GM19240 (cell line): ENCODE data around the gene PPHLN1.
A peak's percentile ranks its signal among the peaks of the same experiment; 100 is the strongest.
"Not testable (repeated sequence)": the region's sequence is repeated elsewhere in the genome, so short reads cannot be mapped to it uniquely, and the experiment has no call there.

Experiments
- DNase-seq: peaks from one replicate; pipeline ENCODE4 v3.0.0; 2011; ENCODE audit warnings: low spot score; ENCODE audit not compliant: insufficient read length

The PPHLN1 gene

GRCh38 chr12:42370013-42370412 is 44.0 kb downstream of the PPHLN1 start:
- DNase-seq, result no peak

GRCh38 chr12:42372154-42372791 is 46.3 kb downstream of the PPHLN1 start:
- DNase-seq, result no peak

- DNase-seq, result no peak
These were observed 47.7 kb downstream of the PPHLN1 start for GRCh38 chr12:42373669-42374068.

- no peak for DNase-seq
These were observed 54.8 kb downstream of the PPHLN1 start for GRCh38 chr12:42380733-42381132.

GRCh38 chr12:42382013-42382696 is 56.2 kb downstream of the PPHLN1 start:
- DNase-seq, result no peak

GRCh38 chr12:42385326-42385841 is 59.4 kb downstream of the PPHLN1 start:
- DNase-seq, result no peak

GRCh38 chr12:42386308-42386707 is 60.3 kb downstream of the PPHLN1 start:
- no peak for DNase-seq

GRCh38 chr12:42388086-42388485 is 62.1 kb downstream of the PPHLN1 start:
- DNase-seq, result not testable (repeated sequence)

- no peak for DNase-seq
These were observed 68.5 kb downstream of the PPHLN1 start for GRCh38 chr12:42394429-42394828.

- no peak for DNase-seq
These were observed 70.7 kb downstream of the PPHLN1 start for GRCh38 chr12:42396473-42397259.

- DNase-seq, result no peak
These were observed 76.9 kb downstream of the PPHLN1 start for GRCh38 chr12:42402821-42403411.

- DNase-seq, result no peak
These were observed 81.3 kb downstream of the PPHLN1 start for GRCh38 chr12:42407306-42407705.

GRCh38 chr12:42409471-42409870 is 83.5 kb downstream of the PPHLN1 start:
- no peak for DNase-seq

- no peak for DNase-seq
These were observed 84.4 kb downstream of the PPHLN1 start for GRCh38 chr12:42410340-42410739.

- DNase-seq, result no peak
These were observed 94.4 kb downstream of the PPHLN1 start for GRCh38 chr12:42420395-42420794.

- DNase-seq, result peak; percentile 3
These were observed 96.1 kb downstream of the PPHLN1 start for GRCh38 chr12:42421844-42422779.

GRCh38 chr12:42422785-42423184 is 96.8 kb downstream of the PPHLN1 start:
- no peak for DNase-seq

GRCh38 chr12:42426746-42427145 is 100.8 kb downstream of the PPHLN1 start:
- DNase-seq, result no peak

- no peak for DNase-seq
These were observed 102.9 kb downstream of the PPHLN1 start for GRCh38 chr12:42428850-42429249.

- no peak for DNase-seq
These were observed 106.7 kb downstream of the PPHLN1 start for GRCh38 chr12:42432517-42433140.
